Hematopoietic multipotent progenitor cell treated with erythropoietin and hydrocortisone succinate and interleukin-3 and kit ligand, for 6 days (in vitro differentiated cells): ENCODE data around the gene ABCE1.

Source experiments
- DNase-seq: peaks from one replicate; pipeline ENCODE4 v3.0.0-alpha.2; 2015

The ABCE1 gene

GRCh38 chr4:145097821-145098674 is at the start of gene ABCE1, which contains the start of gene ANAPC10:
TSS of gene ABCE1 (plus strand) at chr4:145098311. CDS start at chr4:145104413, 6,102 bp downstream.
TSS of gene ANAPC10 (minus strand) at chr4:145098196. CDS start at chr4:145096099, 2,097 bp downstream.
- peak; percentile 100 for DNase-seq

DNA sequence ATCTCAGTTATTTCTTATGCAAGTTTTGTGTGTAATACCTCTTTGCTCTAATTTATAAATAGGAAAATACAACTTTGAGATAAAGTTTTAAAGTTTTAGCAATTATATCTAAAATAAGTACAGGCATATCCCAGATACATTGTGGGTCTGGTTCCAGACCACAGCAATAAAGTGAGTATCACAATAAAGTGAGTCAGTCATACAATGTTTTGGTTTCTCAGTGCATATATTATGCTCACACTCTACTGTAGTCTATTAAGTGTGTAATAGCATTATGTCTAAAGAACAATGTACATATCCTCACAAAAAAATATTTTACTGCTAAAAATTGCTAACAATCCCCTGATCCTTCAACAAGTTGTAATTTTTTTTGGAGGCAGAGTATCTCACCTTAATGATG is 49.3 kb upstream of the ABCE1 start:
- DNase-seq = no peak

DNA sequence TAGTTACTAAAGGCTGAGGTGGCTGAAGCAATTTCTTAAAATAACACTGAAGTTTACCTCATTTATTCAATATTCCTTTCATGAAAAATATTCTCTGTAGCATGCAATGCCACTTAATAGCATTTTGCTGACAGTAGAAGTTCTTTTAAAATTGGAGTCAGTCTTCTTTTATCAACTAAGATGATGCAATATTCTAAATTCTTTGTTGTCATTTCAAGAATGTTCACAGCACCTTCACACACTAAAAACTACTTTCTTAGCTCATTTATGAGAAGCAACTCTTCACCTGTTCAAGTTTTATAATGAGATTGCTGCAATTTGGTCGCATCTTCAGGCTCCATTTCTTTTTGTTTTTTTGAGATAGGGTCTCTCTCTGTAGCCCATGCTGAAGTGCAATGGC is 48.9 kb upstream of the ABCE1 start:
- no peak for DNase-seq

DNA sequence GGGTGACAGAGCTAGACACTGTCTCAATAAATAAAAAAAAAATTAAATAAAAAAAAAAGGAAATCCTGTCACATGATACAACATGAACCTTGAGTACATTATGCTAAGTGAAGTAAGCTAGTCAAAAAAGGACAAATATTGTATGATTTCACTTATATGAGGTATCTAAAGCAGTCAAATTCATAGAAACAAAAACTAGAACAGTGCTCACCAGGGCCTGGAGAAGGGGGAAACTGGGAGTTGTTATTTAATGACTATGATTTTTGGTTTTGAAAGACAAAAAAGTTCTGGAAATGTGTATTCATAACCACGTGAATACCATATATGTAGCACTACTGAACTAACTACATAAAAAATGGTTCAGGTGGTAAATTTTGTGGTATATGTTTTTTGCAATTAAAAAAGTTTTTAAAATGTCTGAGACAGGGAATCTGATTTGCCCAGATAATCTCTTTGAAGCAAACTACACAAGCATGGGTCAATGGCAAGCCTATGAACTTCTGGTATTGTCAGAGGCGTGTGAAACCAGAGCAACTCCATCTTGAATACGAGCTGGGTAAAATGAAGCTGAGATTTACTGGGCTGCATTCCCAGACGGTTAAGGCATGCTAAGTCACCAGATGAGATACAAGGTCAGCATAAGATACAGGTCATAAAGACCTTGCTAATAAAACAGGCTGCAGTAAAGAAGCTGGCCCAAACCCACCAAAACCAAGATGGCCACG is 42.4 kb upstream of the ABCE1 start:
- DNase-seq = no peak

GRCh38 chr4:145056325-145057130 is 41.6 kb upstream of the ABCE1 start:
- DNase-seq = no peak

DNA sequence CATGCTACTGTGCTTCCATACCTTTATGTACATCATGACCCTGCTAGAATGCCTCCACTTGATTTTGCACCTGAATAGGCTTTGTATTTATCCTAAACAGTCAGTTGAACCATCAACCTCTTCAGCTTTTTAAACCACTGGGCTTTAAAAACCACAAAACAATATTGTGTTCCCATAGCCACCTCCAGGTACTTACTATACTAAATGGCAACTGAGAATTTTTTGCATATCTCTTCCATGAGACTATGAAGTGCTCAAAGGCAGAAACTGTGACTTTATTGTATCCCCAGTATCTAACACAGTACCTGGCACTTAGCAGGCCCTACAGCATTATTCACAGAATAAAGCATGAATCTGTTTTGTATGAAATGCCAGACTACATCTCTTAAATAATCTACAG is 39.9 kb upstream of the ABCE1 start:
- no peak for DNase-seq

DNA sequence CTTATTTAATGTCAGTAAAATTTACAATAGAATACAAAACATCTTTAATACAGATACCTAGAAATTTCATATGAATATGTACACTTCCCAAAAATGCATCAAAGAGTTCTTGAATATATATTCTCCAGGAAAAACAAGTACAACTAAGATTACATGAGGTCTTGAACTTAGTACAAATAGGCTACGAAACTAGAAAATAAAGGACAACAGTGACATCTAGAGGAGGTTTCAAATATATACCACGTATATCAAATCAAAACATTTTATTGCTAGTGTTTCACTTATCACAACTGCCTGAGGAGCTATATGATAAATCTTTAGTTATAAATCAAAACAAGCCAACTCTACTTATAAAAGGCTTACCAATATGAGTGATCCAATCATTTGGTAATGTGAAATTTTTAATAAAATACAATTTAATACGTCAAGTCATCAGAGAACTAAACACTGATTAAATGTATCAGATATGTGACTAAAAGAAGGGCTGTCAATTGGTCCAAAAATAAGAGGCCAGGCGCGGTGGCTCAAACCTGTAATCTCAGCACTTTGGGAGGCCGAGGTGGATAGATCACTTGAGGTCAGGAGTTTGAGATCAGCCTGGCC is 36.7 kb upstream of the ABCE1 start:
- peak; percentile 82 for DNase-seq

DNA sequence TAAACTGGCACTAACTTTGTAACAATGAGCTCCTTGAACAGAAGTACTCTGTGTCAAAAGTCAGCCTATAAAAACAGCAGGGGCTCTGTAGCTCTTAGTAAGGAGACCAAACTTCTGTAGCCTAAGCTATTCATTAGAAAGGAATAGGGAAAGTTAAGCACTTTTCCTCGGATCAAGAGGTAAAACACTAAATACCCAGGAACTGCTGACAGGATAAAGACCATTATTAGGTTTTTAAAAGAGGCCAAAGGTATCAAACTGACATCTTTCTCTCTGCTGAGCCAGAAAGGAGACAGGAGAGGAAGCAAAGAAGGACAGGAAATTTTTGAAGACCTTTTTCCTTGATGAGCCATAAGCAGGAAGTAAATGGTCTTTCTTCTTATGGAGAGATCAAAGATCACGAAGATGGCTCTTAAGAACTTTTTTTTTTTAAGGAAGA is 32.0 kb upstream of the ABCE1 start:
- no peak for DNase-seq

DNA sequence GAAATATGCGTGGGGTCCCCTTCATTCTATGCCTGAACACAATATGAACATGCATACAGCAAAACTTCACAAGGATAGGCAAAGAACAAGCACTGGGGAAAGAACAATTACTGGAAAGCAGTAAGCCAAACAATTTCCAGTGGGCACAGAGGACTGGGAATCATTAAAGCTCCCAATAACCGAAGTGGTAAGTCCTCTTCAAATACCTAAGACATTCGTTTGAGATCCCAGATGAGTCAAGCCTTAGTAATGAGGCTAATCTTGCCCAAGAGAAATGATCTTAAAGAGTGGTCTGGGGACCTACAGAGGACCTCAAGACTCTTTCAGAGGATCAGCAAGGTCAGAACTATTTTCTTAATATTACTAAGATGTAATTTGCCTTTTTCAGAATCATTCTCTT is 28.8 kb upstream of the ABCE1 start:
- no peak for DNase-seq

- DNase-seq = no peak
Measured at GRCh38 chr4:145071560-145071959, 26.6 kb upstream of the ABCE1 start.

DNA sequence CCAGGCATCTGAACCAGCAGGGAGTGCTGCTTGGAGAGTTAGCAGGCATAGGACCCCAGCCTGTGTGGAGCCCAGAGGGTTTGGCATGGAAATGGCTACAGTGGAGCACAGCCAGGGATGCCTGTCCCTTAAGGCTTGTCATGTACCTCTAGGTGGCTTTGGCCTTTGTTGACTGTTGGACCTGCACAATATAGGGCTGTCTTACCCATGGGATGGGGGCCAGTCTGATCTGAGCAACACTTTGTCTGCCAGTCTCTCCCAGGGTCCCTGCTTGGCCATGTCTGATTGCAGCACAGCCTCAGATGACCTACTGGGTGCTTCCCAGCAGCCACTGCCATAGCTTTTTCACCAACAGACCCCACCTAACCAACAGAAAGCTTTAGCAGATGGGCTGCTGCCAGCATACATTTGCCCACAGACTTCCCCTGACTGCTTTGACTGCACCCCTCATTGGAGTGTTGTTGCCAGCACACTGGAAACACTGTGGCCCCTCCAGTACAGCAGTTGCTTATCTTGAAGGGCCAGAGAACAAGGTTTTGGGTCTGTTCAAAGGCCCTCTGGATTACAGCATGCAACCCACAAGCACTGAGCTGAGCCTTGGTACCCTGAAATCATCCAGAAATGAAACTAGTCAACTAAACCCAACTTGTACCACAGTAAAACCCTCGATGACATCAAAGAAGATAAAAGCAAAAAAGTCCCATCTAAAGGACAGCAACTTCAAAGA is 22.2 kb upstream of the ABCE1 start:
- peak; percentile 93 for DNase-seq

DNA sequence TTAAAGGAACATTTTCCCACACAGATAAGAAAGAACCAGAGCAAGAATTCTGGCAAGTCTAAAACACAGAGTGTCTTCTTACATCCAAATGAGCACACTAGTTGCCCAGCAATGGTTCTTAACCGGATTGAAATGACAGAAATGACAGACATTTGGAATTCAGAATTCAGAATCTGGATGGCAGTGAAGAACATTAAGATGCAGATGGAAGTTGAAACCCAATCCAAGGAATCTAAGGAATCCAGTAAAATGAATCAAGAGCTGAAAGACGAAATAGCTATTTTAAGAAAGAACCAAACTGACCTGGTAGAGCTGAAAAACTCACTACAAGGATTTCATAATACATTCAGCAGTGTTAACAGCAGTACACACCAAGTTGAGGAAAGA is 21.6 kb upstream of the ABCE1 start:
- no peak for DNase-seq

- DNase-seq = no peak
Measured at GRCh38 chr4:145081756-145082155, 16.4 kb upstream of the ABCE1 start.

- DNase-seq = peak; percentile 70
Measured at GRCh38 chr4:145083891-145084605, 14.1 kb upstream of the ABCE1 start.

DNA sequence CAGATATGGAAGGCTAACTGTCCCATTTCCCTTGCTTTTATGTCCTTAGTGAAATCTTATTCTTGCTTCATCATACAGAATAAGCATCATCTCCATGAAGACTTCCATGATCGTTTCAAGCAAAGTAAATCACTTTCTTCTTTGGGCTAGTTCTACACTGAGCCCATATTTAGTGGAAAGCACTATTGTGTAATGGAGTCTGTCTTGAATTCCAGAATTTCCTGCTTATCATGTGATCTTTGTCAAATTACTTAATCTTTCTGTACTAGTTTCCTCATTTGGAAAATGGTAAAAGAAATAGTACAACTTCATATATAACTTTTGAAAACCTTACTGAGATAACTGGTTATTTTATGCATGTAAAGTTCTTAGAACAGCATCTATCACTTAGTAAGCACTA is 7.7 kb upstream of the ABCE1 start:
- DNase-seq = no peak

DNA sequence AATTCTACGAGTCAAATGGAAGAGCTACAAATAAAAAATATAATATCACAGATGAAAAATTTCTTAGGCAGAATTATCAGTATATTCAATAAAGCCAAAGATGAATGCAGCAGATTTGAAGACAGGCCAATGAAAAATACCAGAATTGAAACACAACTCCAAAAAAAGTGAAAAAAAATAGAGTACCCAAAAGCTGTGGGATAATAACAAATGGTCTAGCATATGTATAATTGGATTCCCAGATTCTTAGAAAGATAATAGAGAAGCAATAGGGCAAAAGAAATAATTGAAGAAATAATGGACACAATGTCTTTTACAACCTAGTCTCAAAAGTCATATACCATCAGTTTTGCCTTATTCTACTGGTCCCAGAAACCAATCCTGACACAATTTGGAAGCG is 4.5 kb upstream of the ABCE1 start:
- no peak for DNase-seq

- DNase-seq = peak; percentile 40
Measured at GRCh38 chr4:145097331-145097820, 735 bp upstream of the ABCE1 start.

- DNase-seq = peak; percentile 75
Measured at GRCh38 chr4:145098675-145099037, 545 bp downstream of the ABCE1 start.

DNA sequence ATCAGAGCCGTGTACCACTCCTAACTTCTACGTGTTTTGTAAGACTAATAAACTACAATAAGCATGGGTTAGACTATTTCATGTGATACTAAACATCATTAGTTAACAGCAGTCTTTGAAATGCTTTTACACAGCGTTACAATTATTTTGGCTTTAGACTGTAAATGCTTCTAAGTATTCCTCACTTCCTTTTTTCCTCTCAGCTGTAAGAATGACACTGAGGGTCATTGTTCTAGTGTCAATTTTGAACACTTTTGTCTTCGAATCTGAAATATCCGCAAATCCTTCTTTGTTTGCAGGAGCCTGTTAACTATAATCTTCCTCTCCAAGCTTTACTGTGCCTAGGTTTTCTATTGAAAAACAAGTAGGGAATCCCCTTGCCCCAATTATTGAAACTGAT is 1.5 kb downstream of the ABCE1 start:
- peak; percentile 29 for DNase-seq

GRCh38 chr4:145101091-145101490 is 3.0 kb downstream of the ABCE1 start:
- DNase-seq = no peak

- DNase-seq = peak; percentile 26
Measured at GRCh38 chr4:145102619-145103018, 4.5 kb downstream of the ABCE1 start.
